Astrocyte (in vitro differentiated cells and primary cell): Measurements from ENCODE around the gene CSF1. TPM values are rescaled to one million over a fixed set of nuclear protein-coding genes. Genes with fewer than 3 reads are reported as not detected.
A peak's percentile ranks its signal among the peaks of the same experiment; 100 is the strongest.

Source experiments
- DNase-seq: peaks from one replicate; pipeline ENCODE4 v3.0.0-alpha.2; 2010; ENCODE audit warnings: low read depth
- FAIRE-seq: peaks from 2 replicates; lab custom pipeline; 2011; peaks lifted over from hg19 to GRCh38; lab: Jason Lieb, UNC
- H2AFZ ChIP-seq: 2 replicates; pipeline ENCODE4 v1.6.0; 2012; ENCODE audit warnings: low read depth, low read length, inconsistent platforms
- H3K27ac ChIP-seq: 2 replicates; pipeline ENCODE4 v1.5.1; 2011; ENCODE audit warnings: low read depth, low read length, inconsistent platforms
- H3K27me3 ChIP-seq: 2 replicates; pipeline ENCODE4 v1.6.0; 2011; ENCODE audit warnings: low read length, inconsistent platforms; ENCODE audit not compliant: insufficient read depth
- H3K36me3 ChIP-seq: 2 replicates; pipeline ENCODE4 v1.5.1; 2011; ENCODE audit warnings: low read length, inconsistent platforms; ENCODE audit not compliant: insufficient read depth
- H3K4me1 ChIP-seq: 2 replicates; pipeline ENCODE4 v1.5.1; 2011; ENCODE audit warnings: low read length, inconsistent platforms; ENCODE audit not compliant: insufficient read depth
- H3K4me2 ChIP-seq: 2 replicates; pipeline ENCODE4 v1.6.0; 2012; ENCODE audit warnings: low read length, inconsistent platforms
- H3K4me3 ChIP-seq: 2 replicates; pipeline ENCODE4 v1.5.1; 2011; ENCODE audit warnings: low read depth, mild to moderate bottlenecking, low read length, inconsistent platforms; ENCODE audit not compliant: insufficient read depth
- H3K79me2 ChIP-seq: 2 replicates; pipeline ENCODE4 v1.6.0; 2012; ENCODE audit warnings: mild to moderate bottlenecking, low read length, inconsistent platforms; ENCODE audit not compliant: insufficient read depth
- H3K9ac ChIP-seq: 2 replicates; pipeline ENCODE4 v1.6.0; 2012; ENCODE audit warnings: mild to moderate bottlenecking, low read length, inconsistent platforms
- H3K9me3 ChIP-seq: 2 replicates; pipeline ENCODE4 v1.5.1; 2012; ENCODE audit warnings: low read depth, mild to moderate bottlenecking, low read length, inconsistent platforms; ENCODE audit not compliant: insufficient read depth
- H4K20me1 ChIP-seq: 2 replicates; pipeline ENCODE4 v1.6.0; 2012; ENCODE audit warnings: low read length, inconsistent platforms; ENCODE audit not compliant: insufficient read depth
- H3K27ac Mint-ChIP-seq: one replicate; pipeline ENCODE4 v1.8.0; 2021; ENCODE audit warnings: mild to moderate bottlenecking, mixed read lengths; ENCODE audit not compliant: unreplicated experiment
- H3K27me3 Mint-ChIP-seq: one replicate; pipeline ENCODE4 v1.8.0; 2021; ENCODE audit warnings: low read depth, mixed read lengths; ENCODE audit not compliant: unreplicated experiment
- H3K36me3 Mint-ChIP-seq: one replicate; pipeline ENCODE4 v1.8.0; 2021; ENCODE audit warnings: low read depth, mixed read lengths; ENCODE audit not compliant: unreplicated experiment
- H3K4me1 Mint-ChIP-seq: one replicate; pipeline ENCODE4 v1.8.0; 2021; ENCODE audit warnings: low read depth, mixed read lengths; ENCODE audit not compliant: unreplicated experiment
- H3K4me3 Mint-ChIP-seq: one replicate; pipeline ENCODE4 v1.8.0; 2021; ENCODE audit warnings: mild to moderate bottlenecking, moderate library complexity, mixed read lengths; ENCODE audit not compliant: unreplicated experiment
- H3K9me3 Mint-ChIP-seq: one replicate; pipeline ENCODE4 v1.8.0; 2021; ENCODE audit warnings: mild to moderate bottlenecking, mixed read lengths; ENCODE audit not compliant: unreplicated experiment
- EZH2 ChIP-seq: IDR thresholded peaks from 2 replicates; pipeline ENCODE4 v1.6.1; 2012; ENCODE audit warnings: mild to moderate bottlenecking, low read length, inconsistent platforms; ENCODE audit not compliant: insufficient read depth
- total RNA-seq: library from RNA; stranded (reverse); gene quantifications from 2 replicates; pipeline ENCODE4 v1.2.1, GENCODE V29; 2021
- TF ChIP-seq, protein P1 (sequence below): IDR thresholded peaks from 2 replicates; pipeline ENCODE4 v1.5.1; 2011; ENCODE audit warnings: low read depth, mild to moderate bottlenecking, inconsistent platforms, low read length, moderate library complexity; ENCODE audit not compliant: insufficient read depth

CSF1 gene
- total RNA-seq, 1 donor from 2014 or later, result 12.3 TPM

DNA sequence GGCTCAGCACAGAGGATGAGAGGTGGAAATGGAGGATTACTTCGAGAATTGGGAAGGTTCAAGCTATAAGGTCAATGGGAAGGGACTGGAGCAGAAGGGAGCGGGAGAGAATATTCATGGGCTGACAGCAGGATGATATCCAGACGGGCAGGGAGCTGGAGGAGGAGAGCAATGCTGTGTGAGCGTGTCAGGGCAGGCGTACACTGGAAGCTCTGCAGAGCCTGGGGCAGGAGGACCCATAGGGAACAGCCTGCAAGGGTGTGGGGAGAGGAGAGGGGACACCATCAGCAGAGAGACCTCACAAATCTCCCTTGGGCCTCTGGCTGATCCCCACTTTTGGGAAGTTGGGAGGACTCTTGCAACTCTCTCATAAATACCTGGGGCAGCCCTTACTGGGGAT lies 13.7 kb downstream of the CSF1 start:
- peaks cover 16% of the 10 kb centered on the region for H3K4me1 ChIP-seq
- Mint-ChIP-seq H3K4me1 (peaks cover 21% of the 10 kb centered on the region), H3K27ac (peak overlapping the region; percentile 37), H3K36me3 (peaks cover 66% of the 10 kb centered on the region), H3K9me3 (peaks cover 15% of the 10 kb centered on the region), H3K27me3 (peaks cover 26% of the 10 kb centered on the region), H3K4me3 (no peak overlapping the region)
- TF ChIP-seq EZH2, result no peak
- TF ChIP-seq, protein P1, sequence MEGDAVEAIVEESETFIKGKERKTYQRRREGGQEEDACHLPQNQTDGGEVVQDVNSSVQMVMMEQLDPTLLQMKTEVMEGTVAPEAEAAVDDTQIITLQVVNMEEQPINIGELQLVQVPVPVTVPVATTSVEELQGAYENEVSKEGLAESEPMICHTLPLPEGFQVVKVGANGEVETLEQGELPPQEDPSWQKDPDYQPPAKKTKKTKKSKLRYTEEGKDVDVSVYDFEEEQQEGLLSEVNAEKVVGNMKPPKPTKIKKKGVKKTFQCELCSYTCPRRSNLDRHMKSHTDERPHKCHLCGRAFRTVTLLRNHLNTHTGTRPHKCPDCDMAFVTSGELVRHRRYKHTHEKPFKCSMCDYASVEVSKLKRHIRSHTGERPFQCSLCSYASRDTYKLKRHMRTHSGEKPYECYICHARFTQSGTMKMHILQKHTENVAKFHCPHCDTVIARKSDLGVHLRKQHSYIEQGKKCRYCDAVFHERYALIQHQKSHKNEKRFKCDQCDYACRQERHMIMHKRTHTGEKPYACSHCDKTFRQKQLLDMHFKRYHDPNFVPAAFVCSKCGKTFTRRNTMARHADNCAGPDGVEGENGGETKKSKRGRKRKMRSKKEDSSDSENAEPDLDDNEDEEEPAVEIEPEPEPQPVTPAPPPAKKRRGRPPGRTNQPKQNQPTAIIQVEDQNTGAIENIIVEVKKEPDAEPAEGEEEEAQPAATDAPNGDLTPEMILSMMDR, result no peak
- H3K4me2 ChIP-seq, result no peak overlapping the region
- no peak overlapping the region for H3K9ac ChIP-seq
- no peak overlapping the region for H3K27ac ChIP-seq
- H3K27me3 ChIP-seq, result no peaks in the 10 kb centered on the region
- no peak for FAIRE-seq
- peaks cover 3% of the 10 kb centered on the region for H3K36me3 ChIP-seq
- no peak overlapping the region for H2AFZ ChIP-seq
- H4K20me1 ChIP-seq, result peaks cover 13% of the 10 kb centered on the region
- H3K4me3 ChIP-seq, result no peak overlapping the region
- no peaks in the 10 kb centered on the region for H3K9me3 ChIP-seq
- DNase-seq, result no peak
- H3K79me2 ChIP-seq, result no peaks in the 10 kb centered on the region

DNA sequence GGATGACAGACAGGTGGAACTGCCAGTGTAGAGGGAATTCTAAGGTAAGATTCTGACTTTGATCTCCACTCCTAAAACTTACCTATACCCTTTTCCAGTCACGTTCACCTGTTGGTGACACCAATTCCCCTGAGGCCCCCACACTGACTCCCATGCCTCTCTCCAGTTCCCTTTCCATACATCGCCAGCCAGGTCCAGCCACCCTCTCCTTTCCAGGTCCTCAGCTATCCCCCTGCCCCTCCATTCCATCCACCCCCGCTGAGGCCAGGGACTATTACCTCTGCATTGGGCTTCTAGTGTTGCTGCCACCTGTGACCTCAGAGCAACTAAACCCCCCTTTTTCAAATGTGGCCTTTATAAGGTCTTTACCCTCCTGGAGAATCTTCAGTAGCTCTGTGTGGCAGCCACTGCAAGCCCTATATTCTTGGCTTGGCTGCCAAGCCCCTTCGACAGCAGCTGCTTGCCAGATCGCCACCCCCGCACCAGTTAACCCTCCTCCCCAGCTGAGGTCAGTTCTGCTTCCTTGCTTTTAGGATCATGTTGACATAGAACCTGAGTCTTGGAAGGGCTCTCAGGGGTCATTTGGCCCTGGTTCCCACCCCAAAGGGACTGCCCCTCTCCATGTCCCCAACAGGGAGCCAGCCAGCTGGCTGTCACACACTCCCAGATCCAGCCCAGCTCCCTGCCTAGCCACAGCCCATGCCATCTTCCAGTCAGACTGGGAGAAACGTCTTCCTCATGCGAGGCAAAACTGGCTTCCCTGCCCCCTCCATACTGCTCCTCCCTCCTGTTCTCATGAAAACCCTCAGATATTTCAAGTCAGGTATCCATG lies 14.7 kb downstream of the CSF1 start:
- no peaks in the 10 kb centered on the region for H3K79me2 ChIP-seq
- DNase-seq (no peak), FAIRE-seq (no peak)
- peaks cover 13% of the 10 kb centered on the region for H4K20me1 ChIP-seq
- peaks cover 26% of the 10 kb centered on the region for H3K27me3 Mint-ChIP-seq
- no peak overlapping the region for H3K4me3 ChIP-seq
- peaks cover 3% of the 10 kb centered on the region for H3K36me3 ChIP-seq
- H3K27me3 ChIP-seq, result no peaks in the 10 kb centered on the region
- no peak overlapping the region for H3K27ac Mint-ChIP-seq
- H3K4me1 ChIP-seq, result peaks cover 16% of the 10 kb centered on the region
- H3K27ac ChIP-seq, result no peak overlapping the region
- H2AFZ ChIP-seq, result no peak overlapping the region
- H3K9me3 ChIP-seq, result no peaks in the 10 kb centered on the region
- no peak overlapping the region for H3K4me2 ChIP-seq
- peak overlapping the region; percentile 11 for H3K4me3 Mint-ChIP-seq
- H3K36me3 Mint-ChIP-seq, result peaks cover 66% of the 10 kb centered on the region
- no peak overlapping the region for H3K9ac ChIP-seq
- H3K4me1 Mint-ChIP-seq, result peaks cover 23% of the 10 kb centered on the region
- TF ChIP-seq EZH2, result no peak
- TF ChIP-seq, protein P1, result no peak
- peaks cover 15% of the 10 kb centered on the region for H3K9me3 Mint-ChIP-seq
